Heart left ventricle (tissue), 13 donors: Measurements from ENCODE around the gene AGAP2.

Source experiments
- CTCF ChIP-seq, 12 donors: fragments of 200-600 bp; sonication (generic) in 4 of 12; IDR thresholded peaks; one replicate each; pipeline versions ENCODE4 v1.5.0 to v1.8.0; 2018 to 2022; ENCODE audit warnings: antibody characterized with exemption in 12 of 12, mild to moderate bottlenecking in 5 of 12
- POLR2A ChIP-seq, 2 donors: fragments of 450-650 bp; IDR thresholded peaks; one replicate each; pipeline ENCODE4 v1.6.1; 2017; ENCODE audit warnings: antibody characterized with exemption in 2 of 2, mild to moderate bottlenecking in 2 of 2, moderate library complexity in 2 of 2
- donor health status: ischemic (EF 13 %, LVEDD 7.1; RV severe dilation, severe dysfunction).
- donor health status: DM: no; HTN: yes; CAD: no.
- donor health status: DM: no; HTN: no; CAD: no.
- donor health status: ischemic (EF 25% LVEDD 6.9; RV normal size, moderate dysfunction).
- donor health status: ischemic (EF 25% LVEDD 5.7; RV mildly dilated, moderate dysfunction).
- donor health status: ischemic (EF 35%, LVEDD 5.7; RV mildly dilated, moderate dysfunction).
- donor health status: nonischemic (EF 11% LVEDD 7.7; RV severe dilation, severe dysfunction).
- donor health status: DM: yes; HTN: yes; CAD: no.
- donor health status: PGD.
- donor health status: ischemic (EF 29% LVEDD 5.4; RV normal size, mild dysfunction).
- donor health status: nonischemic (EF 23%, LVEDD 6.1; RV moderate dilation, normal function).

GRCh38 chr12:57700317-57700716 is 38.2 kb downstream of the AGAP2 start:
- no peak for TF ChIP-seq CTCF (IDR thresholded peaks at IDR 0.05)
- TF ChIP-seq POLR2A (IDR thresholded peaks at IDR 0.05) = no peak
